Activated CD8-positive, alpha-beta memory T cell treated with anti-CD3 and anti-CD28 coated beads, Interleukin-2, amount 50 U/mL, for 1 hour (primary cell): ENCODE results near the gene DGLUCY.
"Not testable (repeated sequence)": the region's sequence is repeated elsewhere in the genome, so short reads cannot be mapped to it uniquely, and the experiment has no call there.

ENCODE experiments used
- DNase-seq: peaks from one replicate; pipeline ENCODE4 v3.0.0-alpha.2; 2020; ENCODE audit errors: extremely low read depth

The DGLUCY gene

GRCh38 chr14:91108941-91109611 is 4.8 kb upstream of the DGLUCY start:
- DNase-seq: no peak

- DNase-seq: no peak
Observed at GRCh38 chr14:91111443-91111842, 2.4 kb upstream of the DGLUCY start.

- DNase-seq: no peak
Observed at GRCh38 chr14:91112194-91112593, 1.7 kb upstream of the DGLUCY start.

GRCh38 chr14:91114079-91115065 is 499 bp downstream of the DGLUCY start:
- no peak for DNase-seq

- DNase-seq: no peak
Observed at GRCh38 chr14:91115986-91116770, 2.3 kb downstream of the DGLUCY start.

DNA sequence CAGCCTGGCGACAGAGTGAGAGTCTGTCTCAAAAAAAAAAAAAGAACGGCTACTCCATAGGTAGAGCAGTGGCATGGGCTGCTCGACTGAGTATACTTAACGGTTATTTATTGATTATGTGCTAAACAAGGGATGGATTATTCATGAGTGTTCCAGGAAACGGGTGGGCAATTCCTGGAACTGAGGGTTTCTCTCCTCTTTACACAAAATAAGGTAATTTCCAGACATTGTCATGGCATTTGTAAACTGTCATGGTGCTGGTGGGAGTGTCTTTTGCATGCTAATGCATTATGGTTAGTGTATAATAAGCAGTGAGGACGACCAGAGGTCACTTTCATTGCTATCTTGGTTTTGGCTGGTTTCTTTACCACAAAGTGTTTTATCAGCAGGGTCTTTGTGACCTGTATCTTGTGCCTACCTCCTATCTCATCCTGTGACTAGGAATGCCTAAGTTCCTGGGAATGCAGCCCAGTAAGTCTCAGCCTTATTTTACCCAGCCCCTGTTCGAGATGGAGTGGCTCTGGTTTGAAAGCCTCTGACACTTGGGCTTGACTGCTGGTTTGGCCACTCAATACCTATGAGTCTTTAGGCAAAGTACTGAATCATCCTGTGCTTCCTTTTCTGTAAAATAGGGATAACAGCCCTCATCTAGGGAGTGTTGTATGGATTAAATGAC is 3.2 kb downstream of the DGLUCY start:
- no peak for DNase-seq

GRCh38 chr14:91117960-91118359 is 4.1 kb downstream of the DGLUCY start:
- no peak for DNase-seq

DNA sequence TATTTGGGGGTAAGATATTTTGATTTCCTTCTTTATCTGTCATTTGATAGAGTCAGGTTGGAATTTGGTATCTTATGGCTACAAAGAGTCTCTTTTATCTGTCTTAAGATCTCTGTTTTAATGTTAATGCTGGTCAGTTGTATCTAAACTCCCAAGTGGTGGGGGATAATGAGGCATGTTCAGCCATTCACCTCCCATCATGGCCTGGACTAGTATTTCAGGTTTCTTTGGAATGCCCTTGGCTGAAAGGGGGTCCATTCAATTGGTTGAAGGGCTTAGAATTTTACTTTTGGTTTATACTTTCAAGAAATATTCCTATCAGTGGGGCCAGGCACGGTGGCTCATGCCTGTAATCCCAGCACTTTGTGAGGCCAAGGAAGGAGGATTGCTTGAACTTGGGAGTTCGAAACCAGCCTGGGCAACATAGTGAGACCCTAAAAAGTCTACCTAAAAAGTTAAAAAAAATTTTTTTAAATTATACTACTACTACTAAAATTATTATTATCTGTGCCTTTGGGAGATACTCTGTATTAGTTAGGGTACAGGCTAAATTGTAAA is 4.7 kb downstream of the DGLUCY start:
- DNase-seq: no peak

DNA sequence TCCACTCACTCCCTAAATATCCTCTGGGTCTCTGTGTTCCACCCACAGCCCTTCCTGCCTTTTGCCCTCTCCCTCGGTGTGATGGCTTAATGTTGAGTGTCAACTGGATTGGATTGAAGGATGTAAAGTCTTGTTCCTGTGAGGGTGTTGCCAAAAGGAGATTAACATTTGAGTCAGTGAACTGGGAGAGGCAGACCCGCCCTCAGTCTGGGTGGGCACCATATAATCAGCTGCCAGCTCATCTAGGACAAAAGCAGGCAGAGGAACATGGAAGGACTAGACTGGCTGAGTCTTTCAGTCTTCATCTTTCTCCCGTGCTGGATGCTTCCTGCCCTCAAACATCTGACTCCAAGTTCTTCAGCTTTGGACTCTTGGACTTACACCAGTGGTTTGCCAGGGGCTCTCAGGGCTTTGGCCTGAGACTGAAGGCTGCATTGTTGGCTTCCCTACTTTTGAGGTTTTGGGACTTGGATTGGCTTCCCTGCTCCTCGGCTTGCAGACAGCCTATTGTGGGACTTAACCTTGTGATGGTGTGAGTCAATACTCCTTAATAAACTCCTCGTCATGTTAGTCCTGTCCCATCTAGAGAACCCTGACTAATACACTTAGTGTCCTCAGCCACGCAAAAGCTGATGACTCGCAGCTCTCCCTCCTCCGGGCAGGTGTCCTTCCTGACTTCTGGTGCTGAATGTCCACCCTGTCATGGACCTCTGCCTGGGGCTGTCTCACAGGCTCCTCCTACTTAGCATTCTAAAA is 5.9 kb downstream of the DGLUCY start:
- DNase-seq: no peak

- DNase-seq: no peak
Observed at GRCh38 chr14:91123201-91123600, 9.3 kb downstream of the DGLUCY start.

DNA sequence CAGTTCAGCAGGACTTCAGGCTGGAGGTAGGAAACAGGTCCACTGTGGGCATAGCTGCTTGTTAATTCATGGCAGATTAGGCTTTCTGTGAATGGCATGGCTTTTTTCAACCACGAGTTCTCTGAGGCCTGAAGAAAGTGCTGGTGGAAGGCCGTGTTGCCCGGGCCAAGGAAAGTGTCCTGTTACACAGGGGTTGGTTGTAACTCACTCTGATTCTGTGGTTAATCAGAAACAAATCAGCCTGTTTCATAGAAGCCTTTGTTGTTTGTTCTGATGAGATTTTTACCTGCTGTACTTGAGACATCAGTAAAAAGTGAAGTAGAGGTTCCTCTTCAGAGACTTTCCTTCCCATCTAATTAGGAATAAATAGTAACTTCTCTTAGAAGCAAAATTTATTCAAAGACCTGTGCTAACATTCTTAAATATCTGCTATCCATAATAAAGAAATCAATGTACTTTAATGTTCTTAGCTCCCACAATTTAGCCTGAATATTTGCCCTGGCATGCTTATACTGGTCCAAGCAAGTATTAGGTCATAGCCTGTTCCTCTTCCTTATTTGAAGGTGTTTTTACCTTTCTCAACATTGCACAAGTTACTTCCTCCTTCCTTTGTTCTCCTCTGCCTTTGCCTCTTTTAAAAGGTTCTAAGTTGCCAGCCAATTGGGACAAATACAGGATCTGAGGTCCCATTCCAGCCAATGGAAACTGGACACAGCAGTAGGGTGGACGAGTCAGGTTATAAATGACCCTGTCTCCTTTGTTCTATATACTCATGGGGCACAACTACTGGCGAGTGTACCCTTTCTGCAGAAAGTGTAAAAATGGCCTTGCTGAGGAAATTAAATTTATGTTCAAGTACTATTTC is 10.8 kb downstream of the DGLUCY start:
- DNase-seq: not testable (repeated sequence)

DNA sequence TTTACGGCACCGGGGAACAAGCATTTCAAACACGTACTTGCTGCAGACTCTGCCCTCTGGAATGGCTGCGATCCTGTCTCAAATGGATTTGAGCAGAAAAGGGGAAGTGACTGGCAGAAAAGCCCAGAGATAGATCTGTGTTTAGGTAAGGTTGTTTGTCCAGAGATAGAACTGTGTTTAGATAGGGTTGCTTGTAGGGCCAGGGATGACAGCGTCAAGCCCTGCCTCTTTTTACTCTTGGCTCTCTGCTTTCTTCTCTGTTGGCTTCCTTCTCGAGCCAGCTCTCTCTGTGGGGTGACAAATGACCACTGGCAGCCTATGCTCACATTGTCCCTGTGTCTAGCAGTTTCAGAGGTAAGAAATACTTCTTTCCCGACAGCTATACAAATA is 11.4 kb downstream of the DGLUCY start:
- DNase-seq: no peak

GRCh38 chr14:91125801-91126200 is 11.9 kb downstream of the DGLUCY start:
- DNase-seq: no peak

DNA sequence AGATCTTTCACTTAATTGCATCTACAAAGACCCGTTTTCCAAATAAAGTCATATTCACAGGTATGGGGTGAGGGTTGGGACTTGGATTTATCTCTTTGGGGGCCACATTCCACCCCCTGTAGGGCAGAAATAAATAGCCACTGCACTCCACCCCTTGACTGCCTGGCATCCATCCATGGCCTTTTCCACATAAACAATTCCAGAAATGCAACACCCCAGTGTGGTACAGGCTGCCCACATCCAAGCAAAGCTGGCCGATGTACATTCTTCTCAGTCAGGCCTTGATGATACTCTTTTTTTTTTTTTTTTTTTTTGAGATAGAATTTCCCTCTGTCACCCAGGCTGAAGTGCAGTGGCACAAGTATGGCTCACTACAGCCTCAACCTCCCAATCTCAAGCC is 12.9 kb downstream of the DGLUCY start:
- DNase-seq: no peak

GRCh38 chr14:91127401-91127801 is 13.5 kb downstream of the DGLUCY start:
- DNase-seq: no peak

GRCh38 chr14:91127924-91128323 is 14.1 kb downstream of the DGLUCY start:
- no peak for DNase-seq

DNA sequence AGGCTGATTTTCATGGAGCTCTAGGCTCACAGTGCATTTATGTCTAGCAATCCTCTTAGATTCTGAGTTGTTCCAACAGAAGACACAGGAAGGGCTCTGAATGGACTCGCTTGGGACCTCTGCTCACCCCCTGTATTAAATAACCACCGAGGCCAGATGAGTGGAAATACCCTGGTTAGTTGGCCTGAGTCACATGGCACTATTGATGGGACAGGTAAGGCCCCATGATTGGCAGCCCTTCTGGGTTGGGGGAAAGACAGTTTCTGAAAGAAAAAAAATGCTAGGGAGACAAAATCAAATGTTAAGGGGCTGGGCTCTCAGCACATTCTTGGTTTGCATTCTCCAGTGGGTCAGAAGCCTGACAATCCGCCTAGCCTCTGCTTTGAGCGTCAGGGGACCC is 14.8 kb downstream of the DGLUCY start:
- DNase-seq: no peak

DNA sequence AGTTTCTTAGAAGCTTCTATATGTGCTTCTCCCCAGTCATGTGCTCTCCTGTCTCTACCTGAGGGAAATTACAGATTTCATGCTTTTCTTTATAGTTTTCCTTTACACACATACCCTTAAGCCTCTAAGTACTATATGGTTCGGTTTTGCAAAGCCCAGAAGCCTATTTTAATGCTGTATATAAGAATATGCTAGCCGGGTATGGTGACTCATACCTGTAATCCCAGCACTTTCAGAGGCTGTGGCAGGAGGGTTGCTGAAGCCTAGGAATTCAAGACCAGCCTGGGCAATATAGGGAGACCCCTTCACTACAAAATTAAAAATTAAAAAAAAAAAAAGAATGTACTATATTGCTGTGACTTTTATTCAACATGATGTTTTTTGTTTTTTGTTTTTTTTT is 15.4 kb downstream of the DGLUCY start:
- no peak for DNase-seq

DNA sequence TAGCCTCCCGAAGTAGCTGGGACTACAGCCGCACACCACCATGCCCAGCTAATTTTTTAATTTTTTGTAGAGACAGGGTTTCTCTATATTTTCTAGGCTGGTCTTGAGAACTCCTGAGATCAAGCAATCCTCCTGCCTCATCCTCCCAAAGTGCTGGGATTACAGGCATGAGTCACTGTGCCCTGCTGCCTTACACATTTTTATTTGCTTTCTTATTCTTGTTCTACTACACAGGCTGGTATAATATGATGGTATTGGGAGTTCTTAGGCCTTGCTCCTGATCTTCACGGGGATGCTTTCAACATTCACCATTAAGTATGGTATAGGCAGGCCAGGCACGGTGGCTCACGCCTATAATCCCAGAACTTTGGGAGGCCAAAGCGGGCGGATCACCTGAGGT is 21.2 kb downstream of the DGLUCY start:
- DNase-seq: no peak
